Nephron (organoid): Measurements from ENCODE around the gene ESM1.

Source experiments
- H3K27ac Mint-ChIP-seq, 3 experiments: 2 replicates each; pipeline ENCODE4 v1.8.0; 2020; ENCODE audit warnings: mixed read lengths in 3 of 3, mild to moderate bottlenecking in 2 of 3, moderate library complexity in 1 of 3
- H3K27me3 Mint-ChIP-seq: 2 replicates; pipeline ENCODE4 v1.8.0; 2021; ENCODE audit warnings: low read depth, mild to moderate bottlenecking, moderate library complexity, mixed read lengths
- H3K36me3 Mint-ChIP-seq: 2 replicates; pipeline ENCODE4 v1.8.0; 2020; ENCODE audit warnings: low read depth, mixed read lengths
- H3K4me1 Mint-ChIP-seq: 2 replicates; pipeline ENCODE4 v1.8.0; 2020; ENCODE audit warnings: mixed read lengths
- H3K4me3 Mint-ChIP-seq, 3 experiments: 2 replicates each; pipeline ENCODE4 v1.8.0; 2020; ENCODE audit warnings: mild to moderate bottlenecking in 3 of 3, mixed read lengths in 3 of 3, moderate library complexity in 2 of 3
- H3K9me3 Mint-ChIP-seq: 2 replicates; pipeline ENCODE4 v1.8.0; 2020; ENCODE audit warnings: mixed read lengths
- CTCF ChIP-seq, 3 experiments: fragments of 200-600 bp; sonication (generic); IDR thresholded peaks; one replicate each; pipeline ENCODE4 v1.5.0; 2021; ENCODE audit warnings: antibody characterized with exemption in 3 of 3; ENCODE audit not compliant: unreplicated experiment in 3 of 3

ESM1 gene

GRCh38 chr5:54985301-54986268 lies at the start of gene ESM1:
TSS of gene ESM1 (minus strand) at chr5:54985593. CDS start at chr5:54985517, 76 bp downstream.
- Mint-ChIP-seq H3K4me1 (peaks cover 1% of the 10 kb centered on the region), H3K4me3 (peak within 1 kb of the TSS; percentile 35 to 65 (median 39)), H3K27me3 (peaks cover 13% of the 10 kb centered on the region), H3K27ac (no peak within 1 kb of the TSS), H3K36me3 (no peaks in the 10 kb centered on the region), H3K9me3 (no peaks in the 10 kb centered on the region)
- no peak for TF ChIP-seq CTCF (IDR thresholded peaks at IDR 0.05; ENCODE audit: unreplicated experiment in 3 of 3)

- Mint-ChIP-seq H3K9me3 (no peaks in the 10 kb centered on the region), H3K27me3 (no peaks in the 10 kb centered on the region), H3K4me3 (no peak overlapping the region), H3K36me3 (no peaks in the 10 kb centered on the region), H3K4me1 (peaks cover 9% of the 10 kb centered on the region), H3K27ac (no peak overlapping the region)
- TF ChIP-seq CTCF (IDR thresholded peaks at IDR 0.05; ENCODE audit: unreplicated experiment in 3 of 3), result no peak
Observed at GRCh38 chr5:55033568-55033967, 48.2 kb upstream of the ESM1 start.

- no peak overlapping the region for H3K27ac Mint-ChIP-seq
- H3K27me3 Mint-ChIP-seq, result no peaks in the 10 kb centered on the region
Observed at GRCh38 chr5:55031492-55031891, 46.1 kb upstream of the ESM1 start.

GRCh38 chr5:55030676-55031369 lies 45.4 kb upstream of the ESM1 start:
- TF ChIP-seq CTCF (IDR thresholded peaks at IDR 0.05; ENCODE audit: unreplicated experiment in 3 of 3), result no peak
- Mint-ChIP-seq H3K4me3 (no peak overlapping the region), H3K27ac (no peak overlapping the region), H3K9me3 (no peaks in the 10 kb centered on the region), H3K4me1 (peaks cover 4% of the 10 kb centered on the region), H3K27me3 (no peaks in the 10 kb centered on the region), H3K36me3 (no peaks in the 10 kb centered on the region)

More at GRCh38 chr5:55031492-55031891, 46.1 kb upstream of the ESM1 start:
- no peak for TF ChIP-seq CTCF (IDR thresholded peaks at IDR 0.05; ENCODE audit: unreplicated experiment in 3 of 3)
- Mint-ChIP-seq H3K4me1 (peaks cover 6% of the 10 kb centered on the region), H3K4me3 (no peak overlapping the region), H3K36me3 (no peaks in the 10 kb centered on the region), H3K9me3 (no peaks in the 10 kb centered on the region)

GRCh38 chr5:55030220-55030619 lies 44.8 kb upstream of the ESM1 start:
- Mint-ChIP-seq H3K4me3 (no peak overlapping the region), H3K9me3 (no peaks in the 10 kb centered on the region), H3K27me3 (no peaks in the 10 kb centered on the region), H3K4me1 (peaks cover under 1% of the 10 kb centered on the region), H3K36me3 (no peaks in the 10 kb centered on the region), H3K27ac (no peak overlapping the region)
- TF ChIP-seq CTCF (IDR thresholded peaks at IDR 0.05; ENCODE audit: unreplicated experiment in 3 of 3), result no peak
